OCI-LY7 (cell line): Measurements from ENCODE around the gene MTF1. TPM values are rescaled to one million over a fixed set of nuclear protein-coding genes. Genes with fewer than 3 reads are reported as not detected.
A peak's percentile ranks its signal among the peaks of the same experiment; 100 is the strongest.

Experiments used
- BruUV-seq: library from RNA; stranded (reverse); fragments of 400-500 nt; replicated peaks from 2 replicates; lab custom pipeline; 2021; lab: Mats Ljungman, UMichigan
- CTCF ChIA-PET: fragments of 300-600 bp; sonication (Branson Sonifier 250); formaldehyde crosslinking; loops from one replicate; lab custom pipeline; 2022; ENCODE audit warnings: antibody characterized with exemption; ENCODE audit not compliant: unreplicated experiment; lab: Charles Lee
- POLR2A ChIA-PET: fragments of 300-600 bp; sonication (Branson Sonifier 250); formaldehyde crosslinking; loops from one replicate; lab custom pipeline; 2022; ENCODE audit warnings: antibody characterized with exemption; lab: Charles Lee
- DNase-seq: peaks from one replicate; pipeline ENCODE4 v3.0.0-alpha.2; 2015; ENCODE audit warnings: low spot score
- H2AFZ ChIP-seq: fragments of 200-600 bp; sonication (generic), shearing (Covaris generic); 2 replicates; pipeline ENCODE4 v1.6.1; 2014; ENCODE audit warnings: mild to moderate bottlenecking, antibody characterized with exemption, low read length, moderate library complexity
- H3K27ac ChIP-seq: fragments of 200-600 bp; sonication (generic); 2 replicates; pipeline ENCODE4 v1.5.1; 2014; ENCODE audit warnings: mixed run types, low read depth, mild to moderate bottlenecking, moderate library complexity, low read length, inconsistent platforms; ENCODE audit not compliant: poor library complexity, severe bottlenecking
- H3K36me3 ChIP-seq: fragments of 200-600 bp; sonication (generic); 2 replicates; pipeline ENCODE4 v1.6.1; 2014; ENCODE audit warnings: mild to moderate bottlenecking, antibody characterized with exemption, low read length, moderate library complexity, mixed read lengths; ENCODE audit not compliant: insufficient read depth
- H3K4me1 ChIP-seq: fragments of 200-600 bp; sonication (generic); 2 replicates; pipeline ENCODE4 v1.5.1; 2014; ENCODE audit warnings: mild to moderate bottlenecking, low read length; ENCODE audit not compliant: insufficient read depth, poor library complexity, severe bottlenecking
- H3K4me2 ChIP-seq: fragments of 200-600 bp; sonication (generic); 2 replicates; pipeline ENCODE4 v1.6.1; 2014; ENCODE audit warnings: mild to moderate bottlenecking, low read length
- H3K4me3 ChIP-seq: fragments of 200-600 bp; sonication (generic); 2 replicates; pipeline ENCODE4 v1.5.1; 2014; ENCODE audit warnings: mild to moderate bottlenecking, low read depth, low read length; ENCODE audit not compliant: poor library complexity, severe bottlenecking
- H3K79me2 ChIP-seq: fragments of 200-600 bp; sonication (generic); 2 replicates; pipeline ENCODE4 v1.6.1; 2016; ENCODE audit warnings: low read depth, mild to moderate bottlenecking, low read length, moderate library complexity, mixed read lengths; ENCODE audit not compliant: insufficient read depth
- H3K9me2 ChIP-seq: fragments of 200-600 bp; sonication (generic); 2 replicates; pipeline ENCODE4 v1.6.1; 2016; ENCODE audit warnings: mild to moderate bottlenecking, low read length, mixed read lengths; ENCODE audit not compliant: insufficient read depth
- H3K9me3 ChIP-seq: fragments of 200-600 bp; sonication (generic); 2 replicates; pipeline ENCODE4 v1.6.1; 2014; ENCODE audit warnings: mild to moderate bottlenecking, mixed run types, low read length, mixed read lengths
- H4K20me1 ChIP-seq: fragments of 200-600 bp; sonication (generic); 2 replicates; pipeline ENCODE4 v1.6.1; 2014; ENCODE audit warnings: mild to moderate bottlenecking, antibody characterized with exemption, low read length, moderate library complexity, mixed read lengths; ENCODE audit not compliant: insufficient read depth
- CTCF ChIP-seq: fragments of 200-600 bp; sonication (generic); conservative IDR thresholded peaks from 2 replicates; pipeline ENCODE4 v1.5.1; 2014; ENCODE audit warnings: mild to moderate bottlenecking, antibody characterized with exemption, low read length, moderate library complexity, mixed read lengths
- EZH2phosphoT487 ChIP-seq: fragments of 200-600 bp; sonication (generic); IDR thresholded peaks from 2 replicates; pipeline ENCODE4 v1.6.1; 2018; ENCODE audit warnings: low read depth, borderline replicate concordance, mild to moderate bottlenecking, mixed run types, antibody characterized with exemption, low read length, moderate library complexity, mixed read lengths
- intact Hi-C: fragments of 100-400 bp; cut with micrococcal nuclease; formaldehyde crosslinking; loops from one replicate; pipeline ENCODE4 v1.10.0; 2022; ENCODE audit not compliant: unreplicated experiment
- total RNA-seq, 2 experiments: library from RNA; depleted of rRNA in 1 of 2; stranded (reverse); fragments of >200 nt in 1 of 2; shearing (Covaris generic) in 1 of 2; gene quantifications; 2 replicates each; pipeline ENCODE4 v1.2.3, GENCODE V29; 2014 to 2022

Gene MTF1
- total RNA-seq, 2 experiments from 2014 or later: 1.8 to 16.5 TPM

- TF ChIP-seq CTCF: no peak
- TF ChIP-seq EZH2phosphoT487: no peak
- peaks cover 28% of the 10 kb centered on the region for H3K4me1 ChIP-seq
- peak within 1 kb of the TSS; percentile 88 for H3K4me2 ChIP-seq
- peak; percentile 85 for DNase-seq
- H3K4me3 ChIP-seq: peak within 1 kb of the TSS; percentile 88
- peak within 1 kb of the TSS; percentile 49 for H2AFZ ChIP-seq
- no peaks in the 10 kb centered on the region for H3K9me2 ChIP-seq
- BruUV-seq: no TSS peak
- peaks cover 31% of the 10 kb centered on the region for H3K36me3 ChIP-seq
- peak within 1 kb of the TSS; percentile 33 for H3K27ac ChIP-seq
- H3K9me3 ChIP-seq: no peaks in the 10 kb centered on the region
- ChIA-PET POLR2A (interaction anchor here (0.5 to 0.6 kb wide), 2 partner anchors 55 to 1562 kb away, joined by 3 to 5 read pairs; no protein-coding TSS in a partner anchor), CTCF (no interaction called here)
- no peaks in the 10 kb centered on the region for H4K20me1 ChIP-seq
- H3K79me2 ChIP-seq: peaks cover 18% of the 10 kb centered on the region; the same call in 1 of the 2 replicates
- intact Hi-C loops: loop anchor here (1.0 kb wide), 1 partner anchor 13 kb away; the partner anchor contains the start of gene C1orf122
These were observed 65.5 kb downstream of the MTF1 start, which contains the start of gene MANEAL for GRCh38 chr1:37793773-37794371. Gene MANEAL (plus strand): TSS chr1:37793847. CDS start chr1:37794183, 336 bp downstream.

GRCh38 chr1:37792943-37793686 lies 66.3 kb downstream of the MTF1 start:
- no peak overlapping the region for H3K27ac ChIP-seq
- peaks cover 24% of the 10 kb centered on the region for H3K36me3 ChIP-seq
- TF ChIP-seq CTCF (no peak), EZH2phosphoT487 (no peak)
- peak overlapping the region; percentile 49 for H2AFZ ChIP-seq
- no peaks in the 10 kb centered on the region for H4K20me1 ChIP-seq
- peak overlapping the region; percentile 88 for H3K4me3 ChIP-seq
- H3K79me2 ChIP-seq: peaks cover 18% of the 10 kb centered on the region; the same call in 1 of the 2 replicates
- no peak for DNase-seq
- POLR2A ChIA-PET: interaction anchor here (0.8 kb wide), 1 partner anchor 210 kb away, joined by 3 read pairs; no protein-coding TSS in a partner anchor
- H3K9me3 ChIP-seq: no peaks in the 10 kb centered on the region
- CTCF ChIA-PET: no interaction called here
- peaks cover 28% of the 10 kb centered on the region for H3K4me1 ChIP-seq
- H3K4me2 ChIP-seq: peak overlapping the region; percentile 72
- H3K9me2 ChIP-seq: no peaks in the 10 kb centered on the region
- no TSS peak for BruUV-seq
- intact Hi-C loops: no loop called here
